Loucy (cell line): ENCODE results near the gene VSIG10.

Experiments
- H2AFZ ChIP-seq: fragments of 200-600 bp; sonication (generic); 2 replicates; pipeline ENCODE4 v1.6.0; 2016; ENCODE audit warnings: antibody characterized with exemption, mild to moderate bottlenecking, low read length, moderate library complexity
- H3F3A ChIP-seq: fragments of 200-600 bp; 2 replicates; pipeline ENCODE4 v1.6.0; 2016; ENCODE audit warnings: antibody characterized with exemption, low read depth, mild to moderate bottlenecking
- H3K27me3 ChIP-seq: fragments of 200-600 bp; sonication (generic); 2 replicates; pipeline ENCODE4 v1.6.1; 2014; ENCODE audit warnings: low read length, mild to moderate bottlenecking; ENCODE audit not compliant: insufficient read depth, poor library complexity, severe bottlenecking
- H3K36me3 ChIP-seq: fragments of 200-600 bp; sonication (generic); 2 replicates; pipeline ENCODE4 v1.6.1; 2016; ENCODE audit warnings: low read length; ENCODE audit not compliant: insufficient read depth
- H3K4me1 ChIP-seq: fragments of 200-600 bp; sonication (generic); 2 replicates; pipeline ENCODE4 v1.5.1; 2014; ENCODE audit warnings: low read length, mild to moderate bottlenecking; ENCODE audit not compliant: insufficient read depth, poor library complexity, severe bottlenecking
- H3K4me2 ChIP-seq: fragments of 200-600 bp; sonication (generic); 2 replicates; pipeline ENCODE4 v1.6.0; 2014; ENCODE audit warnings: antibody characterized with exemption, low read length, low read depth, mild to moderate bottlenecking; ENCODE audit not compliant: poor library complexity, severe bottlenecking
- H3K4me3 ChIP-seq: fragments of 200-600 bp; sonication (generic); 2 replicates; pipeline ENCODE4 v1.5.1; 2014; ENCODE audit warnings: low read length, mild to moderate bottlenecking, mixed read lengths; ENCODE audit not compliant: poor library complexity, severe bottlenecking
- H3K79me2 ChIP-seq: fragments of 200-600 bp; sonication (generic); 2 replicates; pipeline ENCODE4 v1.6.1; 2014; ENCODE audit warnings: low read length; ENCODE audit not compliant: insufficient read depth
- H3K9ac ChIP-seq: fragments of 200-600 bp; sonication (generic); 2 replicates; pipeline ENCODE4 v1.6.0; 2014; ENCODE audit warnings: mild to moderate bottlenecking, low read depth, low read length, moderate library complexity; ENCODE audit not compliant: poor library complexity, severe bottlenecking
- H3K9me2 ChIP-seq: fragments of 200-600 bp; sonication (generic); replicated peaks from 2 replicates; pipeline ENCODE4 v1.6.1; 2016; ENCODE audit warnings: low read depth, low read length, mixed read lengths
- H3K9me3 ChIP-seq: fragments of 200-600 bp; sonication (generic); 2 replicates; pipeline ENCODE4 v1.6.1; 2014; ENCODE audit warnings: mild to moderate bottlenecking, antibody characterized with exemption, low read length, low read depth; ENCODE audit not compliant: insufficient read depth
- H4K20me1 ChIP-seq: fragments of 200-600 bp; sonication (generic); 2 replicates; pipeline ENCODE4 v1.6.0; 2014; ENCODE audit warnings: antibody characterized with exemption, low read length, mild to moderate bottlenecking; ENCODE audit not compliant: insufficient read depth, poor library complexity, severe bottlenecking
- CTCF ChIP-seq: fragments of 200-600 bp; sonication (generic); conservative IDR thresholded peaks from 2 replicates; pipeline ENCODE4 v1.5.1; 2014; ENCODE audit warnings: mild to moderate bottlenecking, antibody characterized with exemption, low read length
- EZH2phosphoT487 ChIP-seq: fragments of 200-600 bp; IDR thresholded peaks from 2 replicates; pipeline ENCODE4 v1.6.1; 2018; ENCODE audit warnings: antibody characterized with exemption, mild to moderate bottlenecking, moderate library complexity, borderline replicate concordance

The VSIG10 gene

GRCh38 chr12:118061011-118061872, 42.6 kb downstream of the VSIG10 start, which contains the start of gene WSB2:
Gene WSB2, minus strand, starts transcription at chr12:118061179. Its CDS starts 131 bp downstream, at chr12:118061048.
- H2AFZ ChIP-seq = peak within 1 kb of the TSS; percentile 96

GRCh38 chr12:118060301-118061010, 43.4 kb downstream of the VSIG10 start:
- Histone ChIP-seq H3K4me2 (peak overlapping the region; percentile 92), H3K9ac (peak overlapping the region; percentile 86), H4K20me1 (peaks cover 11% of the 10 kb centered on the region), H3K36me3 (no peaks in the 10 kb centered on the region), H3K9me3 (no peaks in the 10 kb centered on the region), H2AFZ (peak overlapping the region; percentile 61), H3F3A (0 out of 2 replicates have a peak, but pooled peaks cover 11% of the 10 kb centered on the region), H3K79me2 (peaks cover 38% of the 10 kb centered on the region), H3K27me3 (no peaks in the 10 kb centered on the region), H3K4me3 (peak overlapping the region; percentile 83), H3K4me1 (peaks cover 32% of the 10 kb centered on the region), H3K9me2 (no peaks in the 10 kb centered on the region)
- TF ChIP-seq EZH2phosphoT487 (no peak), CTCF (no peak)

More at GRCh38 chr12:118061011-118061872, 42.6 kb downstream of the VSIG10 start, which contains the start of gene WSB2:
- Histone ChIP-seq H3F3A (0 out of 2 replicates have a peak, but pooled peaks cover 8% of the 10 kb centered on the region), H3K36me3 (no peaks in the 10 kb centered on the region), H3K9me2 (no peaks in the 10 kb centered on the region), H3K9ac (peak within 1 kb of the TSS; percentile 100), H3K9me3 (no peaks in the 10 kb centered on the region), H4K20me1 (peaks cover 11% of the 10 kb centered on the region), H3K79me2 (peaks cover 38% of the 10 kb centered on the region), H3K4me2 (peak within 1 kb of the TSS; percentile 92), H3K27me3 (no peaks in the 10 kb centered on the region), H3K4me3 (peak within 1 kb of the TSS; percentile 99), H3K4me1 (peaks cover 32% of the 10 kb centered on the region)
- TF ChIP-seq EZH2phosphoT487 = no peak
- no peak for TF ChIP-seq CTCF

GRCh38 chr12:118059341-118060191, 44.2 kb downstream of the VSIG10 start:
- TF ChIP-seq CTCF = no peak
- no peak for TF ChIP-seq EZH2phosphoT487
- no peak overlapping the region for H2AFZ ChIP-seq
- H3K9ac ChIP-seq = peak overlapping the region; percentile 86

More at GRCh38 chr12:118059341-118060191, 44.2 kb downstream of the VSIG10 start:
- Histone ChIP-seq H3K27me3 (no peaks in the 10 kb centered on the region), H3K4me3 (peak overlapping the region; percentile 83), H3K9me2 (no peaks in the 10 kb centered on the region), H3K4me1 (peaks cover 32% of the 10 kb centered on the region), H3K79me2 (peaks cover 38% of the 10 kb centered on the region), H3K4me2 (peak overlapping the region; percentile 92), H4K20me1 (peaks cover 11% of the 10 kb centered on the region), H3F3A (0 out of 2 replicates have a peak, but pooled peaks cover 11% of the 10 kb centered on the region), H3K9me3 (no peaks in the 10 kb centered on the region), H3K36me3 (no peaks in the 10 kb centered on the region)
